ENCODE results near the gene FER1L5.

Gene FER1L5

GRCh38 chr2:96642564-96643360, at the start of gene FER1L5:
FER1L5 (plus strand) TSS chr2:96642764; CDS start chr2:96642837, 73 bp downstream.
- TF ChIP-seq, protein P1, sequence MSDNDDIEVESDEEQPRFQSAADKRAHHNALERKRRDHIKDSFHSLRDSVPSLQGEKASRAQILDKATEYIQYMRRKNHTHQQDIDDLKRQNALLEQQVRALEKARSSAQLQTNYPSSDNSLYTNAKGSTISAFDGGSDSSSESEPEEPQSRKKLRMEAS (IDR thresholded peaks at IDR 0.05) = no peak
- TF ChIP-seq EP300 (IDR thresholded peaks at IDR 0.05; ENCODE audit: borderline replicate concordance) (no peak), CREB1 (IDR thresholded peaks at IDR 0.05; ENCODE audit: low read depth) (no peak), REST (IDR thresholded peaks at IDR 0.05; ENCODE audit: low read depth) (no peak), TCF12 (IDR thresholded peaks at IDR 0.05; ENCODE audit: low read depth) (no peak), NFIC (IDR thresholded peaks at IDR 0.05) (no peak), CEBPB (IDR thresholded peaks at IDR 0.05) (no peak), YY1 (IDR thresholded peaks at IDR 0.05; ENCODE audit: low read depth) (no peak), TEAD4 (IDR thresholded peaks at IDR 0.05) (no peak), ZBTB7A (IDR thresholded peaks at IDR 0.05; ENCODE audit: low read depth) (no peak), FOXM1 (IDR thresholded peaks at IDR 0.05; ENCODE audit: borderline replicate concordance, low read depth) (no peak), TAF1 (IDR thresholded peaks at IDR 0.05; ENCODE audit: low read depth) (no peak)

DNA sequence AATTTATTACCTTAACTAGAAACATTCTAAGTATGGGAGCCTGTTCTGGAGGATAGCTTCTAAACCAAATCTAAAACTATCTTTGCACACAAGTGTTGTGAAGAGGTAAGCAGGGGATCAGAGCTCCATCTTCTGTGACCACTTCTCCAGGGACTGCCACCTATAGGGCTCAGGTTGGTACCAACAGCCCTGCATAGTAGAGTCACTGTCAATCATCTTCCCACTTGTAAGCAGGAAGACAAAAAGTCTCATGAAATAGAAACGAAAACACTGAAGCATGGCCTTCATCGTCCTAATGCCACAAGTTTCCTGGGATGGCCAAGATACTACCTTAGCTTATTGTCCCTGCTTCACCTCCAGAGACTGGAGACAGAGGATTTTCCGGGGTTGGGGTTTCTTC, 48.3 kb upstream of the FER1L5 start:
- TF ChIP-seq USF1 (IDR thresholded peaks at IDR 0.05) (no peak), YY1 (IDR thresholded peaks at IDR 0.05; ENCODE audit: low read depth) (no peak), REST (IDR thresholded peaks at IDR 0.05; ENCODE audit: low read depth) (no peak), EGR1 (IDR thresholded peaks at IDR 0.05) (no peak), CREB1 (IDR thresholded peaks at IDR 0.05; ENCODE audit: low read depth) (no peak), TEAD4 (IDR thresholded peaks at IDR 0.05) (no peak), FOXM1 (IDR thresholded peaks at IDR 0.05; ENCODE audit: borderline replicate concordance, low read depth) (no peak), EP300 (IDR thresholded peaks at IDR 0.05; ENCODE audit: borderline replicate concordance) (no peak)

GRCh38 chr2:96594691-96595152, 47.8 kb upstream of the FER1L5 start:
- TF ChIP-seq, protein P1 (IDR thresholded peaks at IDR 0.05) = no peak
- TF ChIP-seq RAD21 (IDR thresholded peaks at IDR 0.05; ENCODE audit: low read depth) (no peak), REST (IDR thresholded peaks at IDR 0.05; ENCODE audit: low read depth) (no peak), EP300 (IDR thresholded peaks at IDR 0.05; ENCODE audit: borderline replicate concordance) (no peak), TEAD4 (IDR thresholded peaks at IDR 0.05) (no peak), TAF1 (IDR thresholded peaks at IDR 0.05; ENCODE audit: low read depth) (no peak), FOXM1 (IDR thresholded peaks at IDR 0.05; ENCODE audit: borderline replicate concordance, low read depth) (no peak), NFIC (IDR thresholded peaks at IDR 0.05) (no peak), YY1 (IDR thresholded peaks at IDR 0.05; ENCODE audit: low read depth) (no peak), ZBTB7A (IDR thresholded peaks at IDR 0.05; ENCODE audit: low read depth) (no peak), USF1 (IDR thresholded peaks at IDR 0.05) (no peak), CREB1 (IDR thresholded peaks at IDR 0.05; ENCODE audit: low read depth) (no peak), EGR1 (IDR thresholded peaks at IDR 0.05) (no peak), TCF12 (IDR thresholded peaks at IDR 0.05; ENCODE audit: low read depth) (no peak), CEBPB (IDR thresholded peaks at IDR 0.05) (no peak)

DNA sequence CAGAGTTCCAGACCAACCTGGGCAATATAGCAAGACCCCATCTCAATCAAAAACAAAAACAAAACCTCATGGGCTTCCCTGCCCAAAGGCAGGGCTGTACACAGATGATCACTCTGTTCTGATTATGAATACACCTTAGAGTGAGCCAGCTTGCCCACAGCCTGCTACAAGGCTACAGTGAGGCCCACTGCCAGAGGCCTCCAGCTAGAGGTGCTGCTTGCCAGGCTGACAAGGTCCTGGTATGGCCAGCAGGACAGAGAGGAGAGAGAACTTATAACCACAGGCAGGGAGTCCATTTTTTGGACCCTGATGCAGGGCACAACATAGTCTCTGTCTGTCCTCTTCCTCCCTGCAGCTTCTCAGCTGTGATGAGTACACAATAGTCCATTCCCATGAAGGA, 46.0 kb upstream of the FER1L5 start:
- no peak for TF ChIP-seq CREB1 (IDR thresholded peaks at IDR 0.05; ENCODE audit: low read depth)
- no peak for TF ChIP-seq NFIC (IDR thresholded peaks at IDR 0.05)
- no peak for TF ChIP-seq RAD21 (IDR thresholded peaks at IDR 0.05; ENCODE audit: low read depth)
- no peak for TF ChIP-seq FOXM1 (IDR thresholded peaks at IDR 0.05; ENCODE audit: borderline replicate concordance, low read depth)
- no peak for TF ChIP-seq EGR1 (IDR thresholded peaks at IDR 0.05)
